GM20000 (cell line): ENCODE data around the gene AGK.

Experiments
- DNase-seq: peaks from one replicate; pipeline ENCODE4 v3.0.0; 2012; ENCODE audit warnings: low spot score
- CTCF ChIP-seq: IDR thresholded peaks from 2 replicates; pipeline ENCODE4 v1.5.1; 2012; ENCODE audit warnings: mild to moderate bottlenecking, control low read depth; ENCODE audit errors: extremely low read depth, missing control alignments

AGK gene

GRCh38 chr7:141631525-141631924 is 80.3 kb downstream of the AGK start:
- DNase-seq: no peak
- no peak for TF ChIP-seq CTCF

GRCh38 chr7:141634065-141634464 is 82.9 kb downstream of the AGK start:
- no peak for DNase-seq
- TF ChIP-seq CTCF: no peak

GRCh38 chr7:141636053-141636452 is 84.8 kb downstream of the AGK start:
- no peak for TF ChIP-seq CTCF
- DNase-seq: no peak

- DNase-seq: no peak
Observed at GRCh38 chr7:141640239-141640840, 89.1 kb downstream of the AGK start.

GRCh38 chr7:141641876-141642275 is 90.7 kb downstream of the AGK start:
- TF ChIP-seq CTCF: no peak
- no peak for DNase-seq

More at GRCh38 chr7:141640239-141640840, 89.1 kb downstream of the AGK start:
- no peak for TF ChIP-seq CTCF

GRCh38 chr7:141645188-141645587 is 94.0 kb downstream of the AGK start:
- no peak for DNase-seq

More at GRCh38 chr7:141645188-141645587, 94.0 kb downstream of the AGK start:
- no peak for TF ChIP-seq CTCF
